MCF 10A (cell line): Measurements from ENCODE around the gene CNN3. TPM values are rescaled to one million over a fixed set of nuclear protein-coding genes. Genes with fewer than 3 reads are reported as not detected.

Experiments used
- BruUV-seq: library from RNA; stranded (reverse); fragments of 400-500 nt; replicated peaks from 2 replicates; lab custom pipeline; 2021; lab: Mats Ljungman, UMichigan
- CTCF ChIA-PET: fragments of 300-600 bp; sonication (Branson Sonifier 250); formaldehyde crosslinking; extraction: SDS; loops from one replicate; lab custom pipeline; 2021; ENCODE audit warnings: antibody characterized with exemption, inconsistent platforms; lab: Yijun Ruan, JAX
- POLR2A ChIA-PET: fragments of 300-600, 350-650 bp; sonication (Branson Sonifier 250); formaldehyde crosslinking; extraction: SDS; loops from one replicate; lab custom pipeline; 2020; ENCODE audit warnings: antibody characterized with exemption, inconsistent platforms; lab: Yijun Ruan, JAX
- DNase-seq: peaks from one replicate; pipeline ENCODE4 v3.0.0-alpha.2; 2018; ENCODE audit not compliant: unreplicated experiment
- H3K27ac Mint-ChIP-seq: one replicate; pipeline ENCODE4 v1.8.0; 2022; ENCODE audit warnings: mild to moderate bottlenecking, low read depth, mixed read lengths; ENCODE audit not compliant: unreplicated experiment
- H3K27me3 Mint-ChIP-seq: one replicate; pipeline ENCODE4 v1.8.0; 2022; ENCODE audit warnings: mixed read lengths; ENCODE audit not compliant: insufficient read depth, unreplicated experiment
- H3K36me3 Mint-ChIP-seq: one replicate; pipeline ENCODE4 v1.8.0; 2022; ENCODE audit warnings: mild to moderate bottlenecking, moderate library complexity, mixed read lengths; ENCODE audit not compliant: insufficient read depth, unreplicated experiment
- H3K4me1 Mint-ChIP-seq: one replicate; pipeline ENCODE4 v1.8.0; 2022; ENCODE audit warnings: mixed read lengths; ENCODE audit not compliant: insufficient read depth, unreplicated experiment
- H3K4me3 Mint-ChIP-seq: one replicate; pipeline ENCODE4 v1.8.0; 2022; ENCODE audit warnings: mild to moderate bottlenecking, moderate library complexity, mixed read lengths; ENCODE audit not compliant: unreplicated experiment
- H3K9me3 Mint-ChIP-seq: one replicate; pipeline ENCODE4 v1.8.0; 2022; ENCODE audit warnings: mixed read lengths; ENCODE audit not compliant: unreplicated experiment
- CTCF ChIP-seq: fragments of 200-600 bp; IDR thresholded peaks from one replicate; pipeline ENCODE4 v1.8.0; 2022; ENCODE audit warnings: antibody characterized with exemption, mild to moderate bottlenecking; ENCODE audit not compliant: unreplicated experiment
- intact Hi-C: fragments of 100-400 bp; cut with micrococcal nuclease; formaldehyde crosslinking; loops from 2 replicates; pipeline ENCODE4 v1.14.1; 2022
- total RNA-seq: library from RNA; stranded (reverse); gene quantifications from 2 replicates; pipeline ENCODE4 v1.2.3, GENCODE V29; 2022

The CNN3 gene
- total RNA-seq, 1 experiment from 2014 or later: 48.2 TPM

GRCh38 chr1:94887603-94888171 lies 39.2 kb downstream of the CNN3 start:
- DNase-seq: no peak
- no peak for TF ChIP-seq CTCF
- no TSS peak for BruUV-seq
- Mint-ChIP-seq H3K36me3 (no peaks in the 10 kb centered on the region), H3K27me3 (no peaks in the 10 kb centered on the region), H3K27ac (no peak overlapping the region), H3K4me3 (no peak overlapping the region), H3K4me1 (peaks cover 9% of the 10 kb centered on the region), H3K9me3 (no peaks in the 10 kb centered on the region)
- CTCF ChIA-PET: no interaction called here
- POLR2A ChIA-PET: interaction anchor here (0.8 kb wide), 1 partner anchor 27 kb away, joined by 3 read pairs; no protein-coding TSS in a partner anchor
- intact Hi-C loops: no loop called here

GRCh38 chr1:94887106-94887505 lies 39.8 kb downstream of the CNN3 start:
- no peak overlapping the region for H3K27ac Mint-ChIP-seq
- no TSS peak for BruUV-seq
- peaks cover 9% of the 10 kb centered on the region for H3K4me1 Mint-ChIP-seq
- no peak for DNase-seq
- CTCF ChIA-PET: interaction anchor here (1.0 kb wide), 1 partner anchor 23 kb away, joined by 6 read pairs; no protein-coding TSS in a partner anchor
- no peaks in the 10 kb centered on the region for H3K36me3 Mint-ChIP-seq
- H3K4me3 Mint-ChIP-seq: no peak overlapping the region
- H3K9me3 Mint-ChIP-seq: no peaks in the 10 kb centered on the region
- TF ChIP-seq CTCF: no peak
- POLR2A ChIA-PET: interaction anchor here (0.8 kb wide), 1 partner anchor 26 kb away, joined by 3 read pairs; no protein-coding TSS in a partner anchor
- intact Hi-C loops: no loop called here
- H3K27me3 Mint-ChIP-seq: no peaks in the 10 kb centered on the region

GRCh38 chr1:94886361-94886760 lies 40.5 kb downstream of the CNN3 start:
- no peaks in the 10 kb centered on the region for H3K27me3 Mint-ChIP-seq
- H3K9me3 Mint-ChIP-seq: no peaks in the 10 kb centered on the region
- H3K4me3 Mint-ChIP-seq: no peak overlapping the region
- intact Hi-C loops: no loop called here
- BruUV-seq: no TSS peak
- POLR2A ChIA-PET: interaction anchor here (2.1 kb wide), 1 partner anchor 11 kb away, joined by 5 read pairs; no protein-coding TSS in a partner anchor
- H3K27ac Mint-ChIP-seq: no peak overlapping the region
- TF ChIP-seq CTCF: no peak
- no peaks in the 10 kb centered on the region for H3K36me3 Mint-ChIP-seq
- CTCF ChIA-PET: interaction anchor here (1.0 kb wide), 1 partner anchor 22 kb away, joined by 6 read pairs; no protein-coding TSS in a partner anchor
- DNase-seq: no peak
- peaks cover 9% of the 10 kb centered on the region for H3K4me1 Mint-ChIP-seq

GRCh38 chr1:94884507-94884906 lies 42.4 kb downstream of the CNN3 start:
- no TSS peak for BruUV-seq
- intact Hi-C loops: no loop called here

More at GRCh38 chr1:94884507-94884906, 42.4 kb downstream of the CNN3 start:
- peaks cover 9% of the 10 kb centered on the region for H3K4me1 Mint-ChIP-seq
- no peak overlapping the region for H3K4me3 Mint-ChIP-seq
- DNase-seq: no peak
- no peaks in the 10 kb centered on the region for H3K36me3 Mint-ChIP-seq
- no peak for TF ChIP-seq CTCF
- H3K27ac Mint-ChIP-seq: no peak overlapping the region
- H3K27me3 Mint-ChIP-seq: no peaks in the 10 kb centered on the region
- ChIA-PET POLR2A (interaction anchor here (0.6 to 2.1 kb wide), 3 partner anchors 9 to 675 kb away, joined by 3 to 5 read pairs (median 4); no protein-coding TSS in a partner anchor), CTCF (interaction anchor here (0.5 to 1.1 kb wide), 4 partner anchors 19 to 110 kb away, joined by 3 to 4 read pairs (median 3); no protein-coding TSS in a partner anchor)
- no peaks in the 10 kb centered on the region for H3K9me3 Mint-ChIP-seq
